ENCODE measurements around the gene SLC25A29.

GRCh38 chr14:100350276-100350926 is 44.2 kb upstream of the SLC25A29 start:
- TF ChIP-seq POLR2A (IDR thresholded peaks at IDR 0.05; ENCODE audit: control extremely low read depth in 1 of 2, low read depth in 2 of 2, low read length in 2 of 2) = no peak
- no peak for TF ChIP-seq ZNF274 (IDR thresholded peaks at IDR 0.05; ENCODE audit: borderline replicate concordance, extremely low read depth, low read length)
- no peak for TF ChIP-seq CTCF (IDR thresholded peaks at IDR 0.05; ENCODE audit: control extremely low read depth in 1 of 3, insufficient read depth in 1 of 3, low read depth in 1 of 3, low read length in 3 of 3)
- TF ChIP-seq CHD2 (IDR thresholded peaks at IDR 0.05; ENCODE audit: low read length) = no peak
- no peak for TF ChIP-seq TCF12 (IDR thresholded peaks at IDR 0.05; ENCODE audit: low read depth, low read length)
- no peak for TF ChIP-seq SP1 (IDR thresholded peaks at IDR 0.05; ENCODE audit: low read depth, low read length)
- no peak for TF ChIP-seq FOSL1 (IDR thresholded peaks at IDR 0.05; ENCODE audit: insufficient read depth, low read depth, low read length)
- no peak for TF ChIP-seq SUZ12 (IDR thresholded peaks at IDR 0.05; ENCODE audit: low read length)
- TF ChIP-seq EZH2 (IDR thresholded peaks at IDR 0.05; ENCODE audit: low read depth, low read length, severe bottlenecking) = no peak
- TF ChIP-seq RNF2 (IDR thresholded peaks at IDR 0.05; ENCODE audit: borderline replicate concordance, low read depth, low read length, missing control alignments, poor library complexity, severe bottlenecking) = no peak
- TF ChIP-seq SIX5 (IDR thresholded peaks at IDR 0.05; ENCODE audit: low read depth, low read length) = no peak
- no peak for TF ChIP-seq SAP30 (IDR thresholded peaks at IDR 0.05; ENCODE audit: insufficient read depth, insufficient replicate concordance, low read length)
- TF ChIP-seq MAX (IDR thresholded peaks at IDR 0.05) = no peak

Measured in H1 (cell line).